ENCODE data around the gene GDAP1L1.
A peak's percentile ranks its signal among the peaks of the same experiment; 100 is the strongest.

Gene GDAP1L1

DNA sequence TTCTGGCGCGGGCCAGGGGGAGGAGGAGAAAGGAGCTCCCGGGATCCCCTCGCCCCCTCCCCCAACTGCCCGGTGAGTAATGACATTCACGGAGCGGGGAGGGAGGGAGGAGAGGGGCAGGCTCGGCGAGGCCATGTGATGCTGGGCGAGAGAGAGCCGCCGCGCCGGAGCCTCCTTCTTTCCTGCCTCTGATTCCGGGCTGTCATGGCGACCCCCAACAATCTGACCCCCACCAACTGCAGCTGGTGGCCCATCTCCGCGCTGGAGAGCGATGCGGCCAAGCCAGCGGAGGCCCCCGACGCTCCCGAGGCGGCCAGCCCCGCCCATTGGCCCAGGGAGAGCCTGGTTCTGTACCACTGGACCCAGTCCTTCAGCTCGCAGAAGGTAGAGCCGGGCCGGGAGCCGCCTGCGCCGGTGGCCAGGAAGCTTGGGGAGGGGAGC, at the start of gene GDAP1L1:
TSS of gene GDAP1L1 (plus strand) at position 178 of the 441 bp plus-strand sequence. CDS start at position 205, 27 bp downstream.
- no peak for DNase-seq

DNA sequence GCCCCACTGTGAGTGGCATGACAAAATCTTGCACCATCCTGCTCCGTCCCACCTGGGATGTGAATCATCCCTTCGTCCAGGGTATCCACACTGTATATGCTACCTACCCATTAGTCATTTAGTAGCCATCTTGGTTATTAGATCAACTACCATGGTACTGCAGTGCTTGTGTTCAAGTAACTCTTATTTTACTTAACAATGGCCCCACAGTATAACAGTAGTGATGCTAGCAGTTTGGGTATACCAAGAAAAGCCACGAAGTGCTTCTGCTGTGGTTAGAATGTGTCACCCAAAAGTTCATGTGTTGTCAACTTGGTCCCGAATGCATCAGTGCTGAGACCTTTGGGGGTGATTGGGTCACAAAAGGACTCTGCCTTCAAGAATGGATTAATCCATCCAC, 48.2 kb upstream of the GDAP1L1 start:
- peak; percentile 40 for DNase-seq

DNA sequence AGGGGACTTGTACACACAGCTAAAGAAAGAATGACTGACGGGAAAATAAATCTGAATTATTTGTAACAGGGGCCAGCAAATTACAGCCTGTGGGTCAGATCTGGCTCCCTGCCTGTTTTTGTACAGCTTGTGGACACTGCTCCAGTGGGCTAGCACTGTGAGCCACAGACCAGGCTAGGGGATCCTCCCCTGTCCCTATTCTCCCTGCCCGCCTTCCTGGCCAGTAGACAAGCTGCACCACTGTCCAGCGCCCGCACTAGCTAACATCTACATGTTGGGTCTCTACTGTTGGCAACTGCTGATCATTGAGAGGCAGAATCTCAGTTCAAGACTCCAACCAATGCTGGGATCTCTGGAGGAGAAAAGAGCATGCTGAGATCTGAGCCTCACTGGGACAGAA, 47.2 kb upstream of the GDAP1L1 start:
- DNase-seq, result no peak

DNA sequence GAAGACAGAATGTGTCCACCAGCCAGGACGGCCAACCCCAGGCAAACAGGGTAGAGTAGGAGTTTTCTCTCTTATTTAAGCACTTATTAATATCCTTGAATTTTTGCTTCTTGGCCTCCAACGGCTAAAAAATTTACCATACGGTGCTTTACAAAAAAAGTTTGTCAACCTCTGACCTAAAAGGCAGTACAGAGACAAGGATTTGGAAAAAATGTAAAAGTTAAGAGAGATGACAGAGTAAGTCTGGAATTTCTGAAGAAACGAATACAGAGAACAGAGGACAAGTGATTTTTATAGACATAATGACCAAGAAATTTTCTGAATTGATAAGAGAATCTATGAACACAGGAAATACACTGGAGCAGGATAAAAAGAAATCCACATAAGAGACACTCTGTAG, 46.7 kb upstream of the GDAP1L1 start:
- no peak for DNase-seq

DNA sequence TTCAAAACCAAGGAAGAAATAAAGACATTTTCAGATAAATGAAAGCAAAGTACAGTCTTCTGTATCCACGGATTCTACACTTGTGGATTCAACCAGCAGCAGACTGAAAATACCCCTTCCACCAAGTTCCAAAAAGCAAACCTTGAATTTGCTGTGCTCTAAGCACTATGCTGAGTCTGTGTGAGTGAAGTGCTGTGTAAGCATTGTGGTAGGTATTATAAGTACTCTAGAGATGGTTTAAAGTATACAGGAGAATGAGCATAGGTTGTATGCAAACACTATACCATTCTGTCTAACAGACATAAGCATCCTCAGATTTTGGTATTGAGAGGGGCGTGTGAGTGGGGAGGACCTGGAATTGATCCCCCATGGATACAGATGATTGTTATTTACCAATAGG, 46.1 kb upstream of the GDAP1L1 start:
- DNase-seq, result no peak

DNA sequence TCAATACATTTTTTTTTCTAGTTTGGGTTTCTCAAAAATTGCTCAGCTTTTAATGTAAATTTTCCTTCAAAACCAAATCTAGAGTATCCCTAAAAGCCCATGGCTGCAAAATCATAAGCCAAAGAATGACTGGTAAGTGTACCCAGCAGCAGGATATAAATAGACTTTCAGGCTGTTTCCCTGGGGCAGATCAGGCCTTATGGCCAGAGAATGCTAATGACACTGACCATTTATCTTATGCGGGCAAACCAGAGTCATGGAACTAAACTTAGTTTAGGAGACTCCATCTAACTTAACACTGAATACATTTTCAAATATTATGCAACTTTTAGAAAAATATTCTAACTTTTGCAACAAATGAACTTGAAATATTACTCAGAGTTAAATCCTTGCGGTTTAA, 43.9 kb upstream of the GDAP1L1 start:
- DNase-seq, result no peak

DNA sequence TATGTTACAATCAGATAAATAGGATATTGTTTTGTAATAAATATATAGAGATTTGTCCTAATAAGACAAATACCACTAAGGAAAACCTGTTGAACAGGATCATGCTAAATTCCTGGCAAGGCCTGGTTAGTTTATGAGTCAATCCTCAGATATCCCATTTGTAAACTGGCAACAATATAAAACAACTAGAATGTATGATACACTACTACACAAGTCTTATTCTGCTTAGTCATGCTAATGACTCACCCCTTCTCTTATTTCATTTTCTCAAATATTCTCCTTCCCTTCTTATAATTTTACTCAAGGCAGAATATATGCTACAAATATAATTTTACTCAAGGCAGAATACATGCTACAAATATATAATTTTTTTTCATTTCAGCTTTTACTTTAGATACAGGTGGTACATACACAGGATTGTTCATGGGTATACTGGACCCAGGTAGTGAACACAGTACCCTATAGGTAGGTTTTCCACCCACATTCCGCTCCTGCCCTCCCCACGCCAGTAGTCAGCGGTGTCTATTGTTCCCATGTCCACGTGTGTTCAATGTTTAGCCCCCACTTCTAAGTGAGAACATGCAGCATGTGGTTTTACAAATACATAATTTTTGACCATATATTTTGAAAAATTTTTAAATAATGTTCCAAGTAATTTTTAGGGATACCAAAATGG, 42.8 kb upstream of the GDAP1L1 start:
- no peak for DNase-seq

DNA sequence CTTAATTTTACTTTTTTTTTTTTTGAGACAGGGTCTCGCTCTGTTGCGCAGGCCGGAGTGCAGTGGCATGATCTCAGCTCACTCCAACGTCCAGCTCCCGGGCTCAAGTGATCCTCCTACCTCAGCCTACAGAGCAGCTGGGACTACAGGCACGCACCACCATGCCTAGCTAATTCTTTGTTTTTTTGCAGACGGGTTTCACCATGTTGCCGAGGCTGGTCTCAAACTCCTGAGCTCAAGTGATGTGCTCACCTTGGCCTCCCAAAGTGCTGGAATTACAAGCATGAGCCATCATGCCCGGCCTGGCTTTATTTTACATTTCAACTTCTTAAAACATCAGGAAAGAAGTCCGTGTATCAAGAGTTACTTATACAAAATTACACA, 42.3 kb upstream of the GDAP1L1 start:
- no peak for DNase-seq

DNA sequence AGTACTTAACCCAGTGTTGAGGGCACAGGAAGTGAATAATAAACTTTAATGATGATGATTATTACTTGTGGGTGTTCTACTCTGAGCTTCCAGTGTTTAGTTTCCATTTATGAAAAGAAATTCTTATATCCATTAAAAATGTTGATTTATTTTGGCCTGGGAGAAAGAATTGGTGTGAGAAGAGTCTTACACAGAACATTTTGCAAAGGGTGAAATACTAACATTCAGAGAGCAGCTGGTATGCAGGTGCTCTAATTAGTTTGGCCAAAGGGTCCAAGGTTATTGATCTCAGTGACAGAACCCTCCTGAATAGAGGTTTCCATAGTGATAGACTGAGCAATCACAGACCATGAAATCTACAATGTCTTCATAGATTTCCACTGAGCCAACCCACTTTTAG, 41.0 kb upstream of the GDAP1L1 start:
- DNase-seq, result no peak

DNA sequence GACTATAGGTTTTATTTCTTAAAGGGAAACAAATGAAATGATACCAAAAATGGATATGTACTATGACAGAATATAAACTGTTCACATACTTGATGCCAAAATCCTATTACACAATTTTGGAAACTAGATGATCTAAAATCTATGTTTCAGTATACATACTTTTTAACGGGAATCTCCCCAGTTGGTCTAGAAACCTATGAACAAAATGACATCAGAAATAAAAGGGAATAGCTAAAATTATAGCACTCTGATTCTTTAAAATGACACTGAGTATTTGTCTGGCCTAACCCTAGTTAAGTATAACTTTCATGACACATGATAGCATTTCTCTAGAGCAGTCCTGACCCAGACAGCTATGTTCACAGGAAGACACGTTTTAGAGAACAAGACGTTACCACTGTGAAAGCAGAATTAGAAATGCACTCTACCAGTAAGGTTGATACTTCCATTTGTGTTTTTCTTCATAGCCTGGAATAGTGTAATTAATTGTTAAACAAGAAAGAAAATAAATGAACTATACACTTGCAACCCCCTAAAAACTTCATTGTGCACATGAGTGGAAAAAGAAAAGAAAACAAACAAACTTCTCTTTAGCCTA, 39.9 kb upstream of the GDAP1L1 start:
- DNase-seq, result no peak

DNA sequence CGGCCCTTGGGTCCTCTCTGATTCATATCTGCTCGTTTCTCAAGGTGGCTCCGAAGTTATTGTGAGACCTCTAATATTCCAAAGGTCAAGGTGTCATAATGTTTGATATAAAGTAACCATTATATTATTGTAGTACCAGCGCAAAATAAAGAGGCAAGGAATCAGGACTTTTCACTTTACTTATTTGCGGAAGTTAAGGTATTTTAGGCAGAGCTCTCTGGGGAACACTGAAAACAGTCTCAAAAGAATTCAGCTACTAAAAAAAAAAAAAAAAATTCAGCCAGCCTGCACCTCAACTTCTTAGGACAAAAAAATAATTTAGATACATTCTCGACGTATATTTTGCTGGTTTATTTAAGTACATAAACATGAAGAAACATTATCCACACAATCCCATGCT, 38.9 kb upstream of the GDAP1L1 start:
- no peak for DNase-seq

DNA sequence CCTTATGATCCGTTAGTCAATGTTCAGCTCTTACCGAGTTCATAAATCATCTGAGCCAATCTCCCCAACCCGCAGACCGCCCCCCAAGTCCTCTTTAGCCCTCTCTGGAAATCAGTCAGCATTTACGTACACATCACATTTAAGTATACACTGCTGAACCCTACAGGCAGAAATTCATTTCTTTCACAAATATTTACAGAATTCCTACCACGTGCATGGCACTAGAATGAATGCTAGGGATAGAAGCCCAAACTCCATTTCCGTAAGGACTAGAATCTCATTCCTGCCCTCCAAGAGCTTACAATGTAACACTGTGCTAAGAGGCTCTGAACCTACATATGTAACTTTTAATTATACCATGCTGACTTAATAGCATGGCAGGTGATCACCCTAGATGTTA, 38.3 kb upstream of the GDAP1L1 start:
- no peak for DNase-seq

DNA sequence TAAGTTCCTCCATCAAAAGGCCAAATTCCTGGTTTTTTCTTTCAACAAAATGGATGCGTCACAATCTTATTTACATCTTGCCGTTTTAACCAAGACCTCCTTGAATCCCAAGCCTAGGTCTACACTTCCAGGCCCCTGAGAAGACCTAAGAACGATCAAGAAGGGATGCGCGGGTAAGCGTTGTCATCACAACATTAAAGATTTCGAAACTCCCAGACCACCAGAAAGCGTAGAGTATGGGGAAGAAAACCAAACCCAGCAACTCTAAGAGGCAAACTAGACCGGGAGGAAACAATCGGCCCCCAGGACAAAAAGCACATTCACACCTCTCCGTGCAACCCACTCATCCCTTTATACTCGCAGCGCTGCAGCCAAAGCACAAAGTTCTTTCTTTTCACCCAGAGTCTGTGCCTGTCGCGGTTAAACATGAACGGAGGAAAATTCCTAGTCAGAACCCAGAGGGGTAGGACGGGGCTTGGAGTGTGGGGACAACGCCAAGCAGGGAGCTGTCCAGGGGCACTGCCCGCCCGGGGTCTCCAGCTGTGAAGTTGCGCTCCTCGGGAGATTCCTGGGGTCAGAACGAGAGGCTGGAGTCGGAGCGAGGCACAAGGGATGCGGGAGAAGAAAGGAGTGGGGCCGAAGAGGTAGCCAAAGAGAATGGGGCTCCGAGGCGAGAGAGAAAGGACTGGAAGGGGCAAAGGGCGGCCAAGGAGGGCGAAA, 37.3 kb upstream of the GDAP1L1 start:
- DNase-seq, result no peak

DNA sequence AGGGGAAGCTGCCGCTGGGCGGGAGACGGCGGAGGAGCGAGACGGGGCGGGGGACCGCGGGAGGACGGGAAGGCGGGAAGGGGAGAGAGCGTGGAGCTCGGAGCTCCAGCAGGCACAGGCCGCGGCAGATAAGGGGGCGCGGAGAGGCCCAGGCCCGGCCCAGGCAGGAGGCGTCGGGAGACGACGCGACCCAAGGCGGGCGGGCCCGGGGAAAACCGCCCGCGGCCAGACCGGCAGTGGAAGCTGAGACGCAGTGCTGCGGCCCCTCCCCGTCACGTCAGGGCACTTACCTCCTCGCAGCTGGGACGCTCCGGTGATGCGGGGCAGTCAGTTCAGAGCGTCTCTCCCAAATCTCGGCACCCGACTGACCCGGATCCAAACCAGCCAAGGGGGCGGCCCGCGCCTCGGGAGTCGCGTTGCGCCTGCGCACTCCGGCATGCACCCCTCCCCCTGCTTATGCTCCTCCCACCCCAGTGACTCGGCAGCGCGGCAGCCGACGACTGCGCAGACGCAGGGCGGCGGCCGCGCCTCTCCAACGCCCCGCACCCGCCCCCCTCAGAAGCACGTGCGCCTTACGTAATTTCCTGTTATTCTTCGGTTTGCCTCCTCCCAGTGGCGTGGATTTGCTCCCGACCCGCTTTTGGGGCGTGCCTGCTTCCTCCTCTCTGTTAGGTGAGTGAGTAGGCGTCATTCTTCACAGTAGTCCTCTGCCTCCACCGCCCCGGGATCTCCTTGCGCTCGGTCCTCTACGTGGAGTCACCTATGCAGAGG, 36.5 kb upstream of the GDAP1L1 start, which contains the start of gene OSER1:
TSS of gene OSER1 (minus strand) at position 366 of the 771 bp plus-strand sequence. CDS start 3,814 bp downstream, outside the sequence.
- peak; percentile 97 for DNase-seq

DNA sequence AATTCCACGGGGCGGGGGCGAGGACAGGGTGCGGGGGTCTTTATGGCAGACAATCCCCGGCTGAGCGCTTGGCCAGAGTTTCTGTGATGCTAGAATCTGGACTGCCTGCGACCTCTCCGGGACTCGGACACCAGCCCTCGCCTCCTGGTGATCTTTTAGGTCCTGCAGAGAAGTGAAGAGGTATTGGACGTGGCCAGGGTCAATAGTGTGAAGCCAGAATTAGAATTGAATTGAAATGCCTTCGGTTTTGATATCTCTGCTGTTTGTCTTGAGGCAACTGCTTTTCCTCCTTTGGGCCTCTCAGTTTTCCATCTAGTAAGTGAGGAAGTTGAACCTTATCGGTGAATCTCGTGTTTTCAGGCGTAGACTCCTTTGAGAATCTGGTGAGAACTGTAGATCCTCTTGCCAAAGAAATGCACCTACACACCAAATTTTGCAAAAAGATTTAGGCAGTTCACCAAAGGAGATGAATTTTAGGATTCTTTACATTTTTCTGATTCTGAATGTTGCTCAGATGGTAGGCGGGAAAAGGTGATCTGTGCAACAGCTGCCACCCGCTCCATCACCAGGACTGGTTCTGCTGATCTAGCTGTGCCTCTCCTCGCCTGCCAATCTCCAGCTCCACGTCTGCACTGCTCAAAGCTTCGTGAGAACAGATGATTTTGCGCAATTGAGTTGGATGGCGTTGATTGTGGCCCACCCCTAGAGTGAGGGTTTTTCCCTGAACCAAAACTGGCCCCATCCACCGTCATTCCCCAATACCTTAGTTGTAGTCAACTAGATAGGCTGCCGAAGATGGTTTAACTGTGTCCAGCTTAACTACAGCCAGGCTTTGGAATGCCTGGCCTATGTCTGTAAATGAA, 35.7 kb upstream of the GDAP1L1 start:
- peak; percentile 14 for DNase-seq

DNA sequence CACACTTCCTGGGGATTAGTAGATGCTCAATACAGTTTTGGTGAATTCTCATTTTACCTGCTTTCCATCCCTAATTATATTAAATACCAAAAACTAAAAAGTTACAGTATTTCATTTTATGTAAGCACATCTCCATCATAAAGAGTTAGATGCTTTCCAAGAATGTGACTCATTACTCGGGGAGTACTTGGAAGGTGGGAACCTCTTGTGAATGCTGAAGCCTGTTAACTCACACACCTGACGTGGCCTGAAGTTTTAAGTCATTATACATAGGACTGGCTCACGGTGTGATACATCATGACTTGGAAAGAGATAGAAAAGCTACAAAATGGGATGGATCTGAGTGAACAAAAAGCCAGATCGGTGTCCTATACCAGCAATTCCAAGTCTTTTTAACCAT, 34.3 kb upstream of the GDAP1L1 start:
- DNase-seq, result no peak

DNA sequence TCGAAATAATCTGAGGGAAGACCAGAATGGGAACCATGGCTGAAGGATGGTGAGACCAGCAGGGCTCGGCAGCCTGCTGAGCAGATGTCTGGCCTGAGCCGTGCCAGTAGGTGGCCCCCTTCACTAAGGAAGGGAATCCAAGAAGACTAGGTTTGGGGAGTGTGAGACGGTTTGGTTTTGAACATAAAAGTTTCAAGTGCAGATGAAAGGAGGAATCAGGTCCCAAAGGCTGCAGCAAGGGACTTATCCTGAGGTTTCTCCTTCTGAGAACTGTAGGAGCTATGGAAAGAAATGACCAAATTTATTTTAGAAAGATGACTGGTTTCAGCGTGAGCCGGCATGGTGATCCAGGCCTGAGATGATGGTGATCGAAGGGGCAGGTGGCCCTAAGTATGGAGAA, 32.0 kb upstream of the GDAP1L1 start:
- DNase-seq, result peak; percentile 72

DNA sequence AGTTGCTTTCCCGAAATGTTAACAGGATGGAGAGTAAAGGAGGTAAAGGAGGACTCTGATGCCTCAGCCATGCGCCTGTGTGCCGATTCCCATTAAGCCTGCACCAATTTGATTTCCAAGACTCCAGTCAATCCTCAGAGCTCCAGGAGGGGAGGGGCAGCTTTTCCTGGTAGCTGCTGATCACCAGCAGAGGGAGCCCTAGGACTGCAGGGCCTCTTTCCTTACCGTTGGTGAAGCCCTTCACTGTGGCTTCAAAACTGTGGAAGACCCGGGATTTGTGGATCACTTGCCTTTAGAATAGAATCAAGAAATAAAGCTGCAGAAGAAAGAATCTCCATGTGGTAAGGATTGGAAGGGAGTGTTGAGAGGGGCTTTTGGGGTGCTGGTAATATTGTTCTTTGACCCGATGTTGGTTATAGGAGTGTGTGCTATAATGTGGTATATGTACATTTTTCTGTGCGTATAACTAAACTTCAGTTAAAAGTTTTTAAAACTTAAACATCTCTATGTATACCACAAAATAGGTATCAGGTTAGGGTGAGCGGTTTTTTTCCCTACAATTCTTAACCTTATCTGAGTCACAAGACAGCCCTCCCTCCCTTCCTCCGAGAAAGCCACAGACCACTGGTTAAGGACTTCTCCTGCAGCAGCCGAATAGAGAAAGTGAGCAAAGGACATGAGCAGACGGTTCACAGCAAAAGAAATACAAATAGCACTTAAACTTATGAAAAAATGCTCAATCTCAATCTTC, 29.6 kb upstream of the GDAP1L1 start:
- DNase-seq, result peak; percentile 66

DNA sequence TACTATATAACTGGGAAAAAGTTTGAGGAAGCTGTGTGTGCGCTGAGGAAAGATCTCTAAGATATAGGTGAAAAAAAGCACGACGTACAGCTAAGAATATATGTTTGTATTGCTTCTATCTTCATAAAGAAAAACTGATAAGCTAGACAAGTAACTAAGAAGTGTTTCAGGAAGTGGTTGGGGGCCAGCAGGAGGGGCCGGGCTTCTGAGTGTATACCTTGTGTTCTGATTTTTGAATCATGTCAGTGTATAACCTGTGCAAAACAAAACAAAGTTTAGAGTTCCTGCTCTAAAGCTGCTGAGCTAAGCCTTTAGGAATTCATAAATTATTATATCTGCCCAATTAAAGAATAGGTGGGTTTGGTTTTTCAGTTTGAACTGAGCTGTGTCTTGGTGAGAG, 28.7 kb upstream of the GDAP1L1 start:
- peak; percentile 46 for DNase-seq

DNA sequence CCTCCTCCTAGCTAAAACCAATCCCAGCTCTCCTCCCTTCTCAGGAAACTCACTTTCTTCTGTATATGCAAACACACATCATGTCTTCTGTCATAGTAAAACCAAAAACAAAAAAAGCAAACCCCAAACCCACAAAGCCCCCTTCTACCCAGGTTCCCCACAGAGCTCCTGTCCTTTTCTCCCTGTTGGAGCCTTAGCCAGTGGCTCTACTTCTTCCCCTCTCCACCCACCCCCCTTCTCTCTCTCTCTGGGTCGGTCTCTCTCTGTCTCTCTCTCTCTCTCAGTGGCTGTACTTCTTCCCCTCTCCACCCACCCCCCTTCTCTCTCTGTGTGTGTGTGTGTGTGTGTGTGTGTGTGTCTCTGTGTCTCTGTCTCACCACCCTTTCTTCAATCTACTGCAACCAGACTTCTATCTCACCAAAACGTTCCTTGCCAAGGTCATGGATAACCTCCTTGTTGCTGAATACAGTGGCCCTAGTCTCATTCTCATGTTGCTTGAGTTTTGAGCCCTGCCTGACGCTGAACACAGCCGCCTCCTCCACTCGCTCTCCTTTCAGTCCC, 27.9 kb upstream of the GDAP1L1 start:
- no peak for DNase-seq

DNA sequence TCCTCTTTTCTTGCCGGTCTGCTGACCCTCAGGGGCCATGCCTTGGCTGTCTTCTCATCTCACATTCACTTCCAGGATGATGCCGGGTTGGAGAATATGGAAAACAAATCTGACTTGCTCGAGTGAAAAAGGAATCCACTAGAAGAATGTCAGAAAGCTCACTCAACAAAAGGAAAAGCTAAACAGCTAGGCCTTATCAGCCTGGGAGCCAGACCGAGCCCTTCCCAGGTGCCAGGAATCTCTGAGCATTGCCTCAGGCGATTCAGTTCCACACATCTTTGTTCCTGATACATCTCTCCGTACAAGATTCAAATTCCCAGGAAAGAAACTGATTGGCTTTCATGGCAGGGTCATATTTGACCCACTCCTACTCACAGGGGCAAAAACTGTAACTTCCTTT, 27.3 kb upstream of the GDAP1L1 start:
- no peak for DNase-seq

Measured in stimulated activated CD4-positive, alpha-beta T cell treated with anti-CD3 and anti-CD28 coated beads, Interleukin-1b, Interleukin-23, amount 100 ng/mL, for 48 hours (primary cell).